ENCODE results near the gene TTYH1. TPM values are rescaled to one million over a fixed set of nuclear protein-coding genes. Genes with fewer than 3 reads are reported as not detected.

Gene TTYH1
- total and polyA plus RNA-seq, 2 donors (not counting 3 experiments of a cell fraction or from before 2014, with no cell fraction given) = not detected

DNA sequence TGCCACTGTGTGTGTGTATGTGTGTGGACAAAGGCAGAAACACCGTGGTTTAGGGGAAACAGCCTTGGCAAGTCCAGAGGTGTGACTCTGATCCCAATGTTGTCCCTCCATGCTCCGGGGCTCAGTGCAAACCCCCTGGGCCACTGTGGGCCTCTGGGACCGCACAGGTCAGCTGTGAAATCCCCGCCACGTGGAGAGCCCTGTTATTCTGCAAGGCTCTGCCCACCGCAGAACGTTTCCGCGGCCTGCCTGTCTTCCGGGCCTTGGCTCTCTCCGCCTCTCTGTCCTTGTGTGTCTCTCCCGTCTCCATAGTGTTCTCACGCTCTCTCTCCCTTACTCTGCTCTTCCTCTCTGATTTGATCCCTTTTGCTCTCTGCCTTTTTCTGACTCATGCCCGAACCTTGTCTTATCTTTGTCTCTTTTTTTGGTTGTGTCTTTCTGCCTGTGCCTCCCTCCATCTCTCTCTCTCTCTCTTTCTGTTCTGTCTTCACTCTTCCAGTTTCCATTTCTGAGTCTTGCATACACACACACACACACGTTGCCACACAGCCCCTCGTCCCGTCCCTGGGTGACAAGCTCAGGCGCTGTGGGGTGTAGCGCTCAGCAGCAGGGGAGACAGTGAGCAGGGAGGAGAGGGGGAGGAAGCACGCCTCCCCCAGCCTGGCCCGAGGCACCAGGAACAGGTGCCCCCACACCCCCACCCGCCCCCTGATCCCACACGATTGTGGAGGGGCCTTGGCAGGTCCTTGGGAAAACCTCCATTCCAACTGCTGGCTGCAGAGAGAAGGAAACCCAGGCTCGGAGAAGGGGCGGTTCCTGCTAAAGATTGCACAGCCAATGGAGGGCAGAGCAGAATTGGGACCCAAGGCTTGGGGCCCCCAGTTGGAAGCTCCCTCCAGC is 3.0 kb downstream of the TTYH1 start:
- Histone ChIP-seq H3K4me1 (ENCODE audit: control insufficient read depth, extremely low read depth, insufficient read depth, low read length) (no peaks in the 10 kb centered on the region), H4K20me1 (replicated peaks; ENCODE audit: control insufficient read depth, extremely low read depth, insufficient read depth, low read length) (no peaks in the 10 kb centered on the region), H2AFZ (ENCODE audit: low read depth, low read length) (no peak overlapping the region), H3K9me1 (replicated peaks; ENCODE audit: control insufficient read depth, extremely low read depth, insufficient read depth, low read length) (no peaks in the 10 kb centered on the region), H3K9ac (replicated peaks; ENCODE audit: extremely low read depth, insufficient read depth, low read length) (no peak overlapping the region), H3K9me3 (replicated peaks; ENCODE audit: control insufficient read depth, insufficient read depth, low read length) (no peaks in the 10 kb centered on the region), H3K4me3 (replicated peaks in 1 of 3; ENCODE audit: insufficient read depth in 1 of 3, low read depth in 1 of 3, low read length in 3 of 3) (no peak overlapping the region), H3K79me2 (ENCODE audit: control insufficient read depth, insufficient read depth, low read length) (no peaks in the 10 kb centered on the region), H3K36me3 (ENCODE audit: control insufficient read depth in 2 of 2, extremely low read depth in 1 of 2, insufficient read depth in 2 of 2, low read length in 2 of 2) (no peaks in the 10 kb centered on the region), H3K27me3 (ENCODE audit: control insufficient read depth in 2 of 2, insufficient read depth in 2 of 2, low read length in 2 of 2) (peaks cover 36 to 47% of the 10 kb centered on the region in 2 experiments), H3K27ac (ENCODE audit: insufficient read depth, low read depth, low read length) (no peak overlapping the region), H3K4me2 (ENCODE audit: insufficient read depth, low read length) (no peak overlapping the region)
- intact Hi-C loops (cut with micrococcal nuclease) (no loop called here), dilution Hi-C loops (cut with MboI; ENCODE audit: extremely low pct_ligation_motif_present, low sequenced_read_pairs) (no loop called here)
- TF ChIP-seq EZH2 (IDR thresholded peaks at IDR 0.05; ENCODE audit: borderline replicate concordance, low read depth, low read length, severe bottlenecking) (peak; percentile 10), GATA2 (IDR thresholded peaks at IDR 0.05; ENCODE audit: insufficient read depth, insufficient read length, low read depth, low read length) (no peak)
- no peak for FAIRE-seq
- no peak for DNase-seq (ENCODE audit: low read depth, low spot score)
- POLR2A ChIA-PET = no interaction called here
- CTCF ChIA-PET = no interaction called here
- no TSS peak for BruUV-seq (replicated peaks)

DNA sequence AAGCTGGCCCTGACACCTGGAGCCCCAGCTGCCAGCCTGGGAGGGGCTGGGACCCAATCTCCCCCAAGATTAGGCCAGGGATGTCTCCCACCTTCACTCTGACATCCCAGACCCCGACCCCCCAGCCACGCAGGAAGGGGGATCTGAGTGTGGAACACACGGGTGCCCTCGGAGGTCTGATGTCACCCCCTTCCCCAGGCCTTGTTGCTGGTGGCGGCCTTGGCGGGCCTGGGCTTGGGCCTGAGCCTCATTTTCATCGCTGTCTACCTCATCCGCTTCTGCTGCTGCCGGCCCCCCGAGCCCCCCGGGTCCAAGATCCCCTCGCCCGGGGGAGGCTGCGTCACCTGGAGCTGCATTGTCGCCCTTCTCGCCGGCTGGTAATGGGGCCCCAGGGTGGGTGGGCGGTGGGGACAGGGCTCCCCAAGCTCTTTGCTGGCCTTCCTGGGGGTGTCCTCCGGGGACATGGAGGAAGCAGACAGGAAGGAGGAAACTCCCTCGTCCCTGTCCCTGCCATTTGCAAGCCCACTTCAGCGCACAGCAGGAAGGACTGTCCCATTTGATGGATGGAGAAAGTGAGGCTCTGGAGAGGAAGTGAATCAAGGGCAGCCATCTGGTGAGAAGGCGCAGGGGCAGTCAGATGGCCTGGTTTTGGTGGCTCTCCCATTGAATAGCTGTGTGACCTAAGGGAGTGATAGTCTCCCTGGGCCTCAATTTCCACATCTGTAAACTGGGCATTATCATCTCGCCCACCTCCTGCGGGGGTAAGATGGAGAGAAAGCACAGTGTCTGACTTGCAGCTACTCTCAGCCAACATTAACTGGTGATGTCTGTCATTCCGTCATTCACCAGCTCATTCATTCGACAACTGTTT is 3.9 kb downstream of the TTYH1 start:
- intact Hi-C loops (cut with micrococcal nuclease) (no loop called here), dilution Hi-C loops (cut with MboI; ENCODE audit: extremely low pct_ligation_motif_present, low sequenced_read_pairs) (no loop called here)
- Histone ChIP-seq H3K27me3 (ENCODE audit: control insufficient read depth in 2 of 2, insufficient read depth in 2 of 2, low read length in 2 of 2) (peaks cover 36 to 47% of the 10 kb centered on the region in 2 experiments), H4K20me1 (replicated peaks; ENCODE audit: control insufficient read depth, extremely low read depth, insufficient read depth, low read length) (no peaks in the 10 kb centered on the region), H3K9me1 (replicated peaks; ENCODE audit: control insufficient read depth, extremely low read depth, insufficient read depth, low read length) (no peaks in the 10 kb centered on the region), H2AFZ (ENCODE audit: low read depth, low read length) (no peak overlapping the region), H3K36me3 (ENCODE audit: control insufficient read depth in 2 of 2, extremely low read depth in 1 of 2, insufficient read depth in 2 of 2, low read length in 2 of 2) (no peaks in the 10 kb centered on the region), H3K9me3 (replicated peaks; ENCODE audit: control insufficient read depth, insufficient read depth, low read length) (no peaks in the 10 kb centered on the region), H3K4me3 (replicated peaks in 1 of 3; ENCODE audit: insufficient read depth in 1 of 3, low read depth in 1 of 3, low read length in 3 of 3) (no peak overlapping the region), H3K27ac (ENCODE audit: insufficient read depth, low read depth, low read length) (no peak overlapping the region), H3K4me2 (ENCODE audit: insufficient read depth, low read length) (no peak overlapping the region), H3K9ac (replicated peaks; ENCODE audit: extremely low read depth, insufficient read depth, low read length) (no peak overlapping the region), H3K4me1 (ENCODE audit: control insufficient read depth, extremely low read depth, insufficient read depth, low read length) (no peaks in the 10 kb centered on the region), H3K79me2 (ENCODE audit: control insufficient read depth, insufficient read depth, low read length) (no peaks in the 10 kb centered on the region)
- BruUV-seq (replicated peaks) = no TSS peak
- FAIRE-seq (no peak), DNase-seq (ENCODE audit: low read depth, low spot score) (no peak)
- TF ChIP-seq, protein P1, sequence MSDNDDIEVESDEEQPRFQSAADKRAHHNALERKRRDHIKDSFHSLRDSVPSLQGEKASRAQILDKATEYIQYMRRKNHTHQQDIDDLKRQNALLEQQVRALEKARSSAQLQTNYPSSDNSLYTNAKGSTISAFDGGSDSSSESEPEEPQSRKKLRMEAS (IDR thresholded peaks at IDR 0.05; ENCODE audit: insufficient read depth, insufficient read length) = no peak
- TF ChIP-seq GATA2 (IDR thresholded peaks at IDR 0.05; ENCODE audit: insufficient read depth, insufficient read length, low read depth, low read length) = no peak
- POLR2A ChIA-PET = no interaction called here
- CTCF ChIA-PET = interaction anchor here (1.3 kb wide), 2 partner anchors 19 to 28 kb away, joined by 3 to 6 read pairs; no protein-coding TSS in a partner anchor
